SK-N-MC (cell line): ENCODE measurements around the gene LGI4.

Source experiments
- EZH2 ChIP-seq: fragments of 200-600 bp; sonication (generic); IDR thresholded peaks from one replicate; pipeline ENCODE4 v1.6.1; 2017; ENCODE audit warnings: antibody characterized with exemption
- FOXP2 ChIP-seq: optimal IDR thresholded peaks from 2 replicates; pipeline ENCODE3; 2011; ENCODE audit warnings: mild to moderate bottlenecking, moderate library complexity; ENCODE audit not compliant: insufficient read depth; ENCODE audit errors: extremely low read length, control extremely low read depth
- POLR2AphosphoS5 ChIP-seq: IDR thresholded peaks from 2 replicates; pipeline ENCODE4 v1.6.1; 2012; ENCODE audit warnings: mild to moderate bottlenecking, low read depth, low read length, borderline replicate concordance

- TF ChIP-seq EZH2 = no peak
- TF ChIP-seq POLR2AphosphoS5 = no peak
- TF ChIP-seq FOXP2 = no peak
Observed at GRCh38 chr19:35181387-35181786, 46.5 kb upstream of the LGI4 start.
